HG03432 (cell line): ENCODE results near the gene SPRR5.

Experiments
- ATAC-seq: cut with Tn5 transposase; IDR thresholded peaks from one replicate; pipeline ENCODE4 v1.9.1; 2021; ENCODE audit warnings: mild to moderate bottlenecking, moderate library complexity; ENCODE audit not compliant: unreplicated experiment

SPRR5 gene

DNA sequence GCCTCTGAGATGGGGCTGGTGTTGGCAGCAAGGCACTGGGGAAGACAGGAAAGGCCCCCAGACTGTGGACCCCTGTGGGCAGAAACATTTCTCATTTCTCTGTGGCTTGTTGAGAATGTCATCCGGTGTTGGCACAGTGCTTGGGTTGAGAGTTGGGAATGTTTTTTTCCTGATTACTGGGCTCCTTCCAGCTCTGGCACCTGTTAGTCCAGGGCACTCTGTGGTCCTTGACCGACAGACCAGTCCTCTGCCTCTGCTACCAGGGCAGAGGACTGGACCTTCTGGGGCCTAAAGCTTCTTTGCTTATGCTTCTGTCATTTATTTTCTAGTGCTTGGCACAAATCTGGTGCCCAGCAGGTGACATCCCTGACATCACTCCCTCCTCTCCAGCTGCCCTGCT lies 4.8 kb upstream of the SPRR5 start:
- ATAC-seq: no peak

DNA sequence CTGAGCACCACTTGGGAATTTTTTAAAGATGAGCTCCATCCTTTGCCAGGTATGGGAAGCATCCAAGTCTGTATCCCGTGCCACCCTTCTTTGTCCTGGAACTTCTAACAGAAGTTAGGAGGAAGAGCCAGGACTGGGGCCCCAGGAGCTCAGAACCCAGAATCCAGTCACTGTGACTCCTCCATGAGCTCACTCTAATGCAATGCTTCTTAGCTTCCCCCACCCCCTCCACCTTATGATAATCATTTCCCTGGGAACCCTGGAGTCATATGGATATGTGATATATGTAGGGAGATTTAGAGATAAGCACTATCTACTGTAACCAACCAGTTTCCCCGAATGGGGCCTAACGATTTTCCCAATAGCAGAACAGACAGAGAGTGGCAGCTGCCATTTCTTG lies 758 bp upstream of the SPRR5 start:
- no peak for ATAC-seq

DNA sequence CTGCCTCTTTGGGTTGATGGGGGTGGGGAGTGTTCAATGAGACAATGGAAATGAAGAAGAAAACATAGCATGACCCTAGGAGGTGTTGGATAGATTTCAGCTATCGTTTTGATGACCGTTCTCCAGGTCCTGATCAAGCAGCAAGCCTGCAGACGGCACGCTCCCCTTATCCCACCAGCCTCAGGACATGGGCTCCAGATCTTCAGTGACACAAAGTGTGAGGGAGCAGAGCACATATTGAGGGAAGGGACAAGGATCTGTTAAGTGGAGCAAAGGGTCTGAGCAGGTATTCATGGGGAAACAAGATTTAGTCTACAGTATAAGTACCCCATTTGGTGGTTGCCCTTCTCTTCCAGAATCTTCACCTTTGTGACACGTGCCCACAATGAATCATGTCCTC lies 4.7 kb downstream of the SPRR5 start:
- no peak for ATAC-seq

GRCh38 chr1:152953761-152954160 lies 6.8 kb downstream of the SPRR5 start:
- ATAC-seq: no peak

DNA sequence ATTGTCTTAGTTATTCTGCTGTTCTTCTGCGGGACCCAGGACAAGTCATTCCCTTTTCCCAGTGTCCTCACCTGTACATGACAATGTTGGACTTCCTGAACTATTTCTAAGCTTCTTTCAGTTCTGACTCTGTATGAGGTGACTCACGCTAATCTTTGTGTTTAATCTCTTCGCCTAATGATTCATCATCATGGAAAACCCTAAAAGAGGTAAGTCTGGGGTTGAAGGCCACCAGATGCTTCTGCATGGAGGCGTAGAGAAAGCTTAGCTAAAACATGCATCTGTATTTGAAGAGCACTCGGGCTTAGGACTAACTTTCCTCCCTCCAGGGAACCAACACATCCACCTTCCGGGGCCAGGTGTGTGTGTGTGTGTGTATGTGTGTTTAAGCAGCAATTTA lies 7.4 kb downstream of the SPRR5 start:
- no peak for ATAC-seq

GRCh38 chr1:152957561-152957960 lies 10.6 kb downstream of the SPRR5 start:
- no peak for ATAC-seq

DNA sequence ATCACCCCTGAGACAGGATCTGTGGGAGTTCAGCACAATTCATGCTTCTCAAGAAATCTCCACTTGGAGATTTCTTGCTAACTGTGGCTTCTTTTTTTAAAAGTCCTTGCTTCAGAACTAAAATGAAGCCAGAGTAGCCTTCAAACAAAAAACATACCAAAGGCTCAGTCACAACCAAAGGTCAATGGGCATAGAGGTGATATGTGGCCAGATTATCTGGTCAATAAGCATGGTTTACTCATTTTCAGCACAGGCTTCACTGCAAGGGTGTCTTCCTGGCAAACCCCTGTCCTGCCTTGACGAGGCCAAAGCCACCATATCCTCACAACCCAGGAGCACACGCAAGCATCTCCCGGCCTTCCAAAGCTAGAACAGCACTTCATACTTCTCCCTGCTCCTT lies 12.3 kb downstream of the SPRR5 start:
- no peak for ATAC-seq

DNA sequence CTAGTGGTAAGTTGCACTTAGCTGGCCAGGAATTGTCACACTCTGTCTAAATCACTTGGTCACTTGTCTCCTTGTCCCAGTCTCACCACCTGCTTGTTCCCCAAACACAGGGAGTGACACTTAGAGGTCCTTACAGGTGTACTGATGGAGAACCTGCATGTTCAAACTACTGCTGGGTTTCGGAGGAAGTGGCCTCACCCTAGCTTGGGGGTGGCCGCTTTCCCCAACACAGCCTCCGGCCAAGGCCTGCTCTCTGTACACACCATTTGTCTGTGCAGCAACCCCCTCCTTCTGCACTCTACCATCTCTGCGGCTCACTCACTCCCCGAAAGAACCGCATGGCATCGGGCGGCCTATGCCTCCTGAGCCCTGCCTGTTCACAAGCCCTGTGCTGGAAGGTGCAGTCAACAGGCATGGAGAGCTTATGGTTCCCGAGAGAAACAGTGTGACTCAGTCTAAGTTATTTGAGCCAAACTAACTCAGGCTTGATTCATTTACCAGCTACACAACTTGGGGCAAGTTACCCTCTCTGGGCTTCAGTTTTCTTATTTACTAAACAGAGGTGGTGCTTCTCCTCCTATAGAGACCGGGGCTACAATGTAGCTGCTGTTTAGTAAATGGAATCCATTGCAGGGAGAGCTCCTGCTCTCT lies 12.9 kb downstream of the SPRR5 start:
- no peak for ATAC-seq

GRCh38 chr1:152960452-152961044 lies 13.5 kb downstream of the SPRR5 start:
- ATAC-seq: no peak

DNA sequence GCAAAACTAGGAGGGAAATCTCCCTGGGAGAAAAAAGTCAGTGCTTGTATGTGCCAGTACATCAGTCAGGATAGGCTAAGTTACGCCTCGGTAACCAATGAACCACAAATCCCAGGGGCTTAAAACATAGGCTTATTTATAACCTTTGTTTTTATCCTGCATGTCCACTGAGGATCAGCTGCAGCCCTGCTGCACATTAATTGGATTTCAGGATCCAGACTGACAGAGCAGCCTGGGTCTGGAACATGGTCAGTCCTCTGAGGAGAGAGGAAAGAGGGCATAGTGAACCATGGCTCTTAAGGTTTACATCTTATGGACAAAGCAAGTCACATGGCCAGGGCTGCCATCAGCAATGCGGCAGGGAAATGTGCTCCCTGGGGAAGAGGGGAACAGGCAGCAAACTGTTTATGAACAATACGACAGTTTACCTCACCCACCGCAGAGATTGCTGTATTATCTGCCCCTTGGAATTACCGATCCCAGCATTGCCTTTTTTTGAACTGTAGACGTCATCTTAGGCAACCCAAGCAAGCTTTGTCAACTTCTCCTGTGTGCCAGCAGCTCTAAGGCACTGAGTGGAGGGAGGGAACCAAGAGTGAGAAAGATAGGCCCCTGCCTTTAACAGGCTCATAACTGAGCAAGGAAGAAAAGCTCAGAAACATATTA lies 14.4 kb downstream of the SPRR5 start:
- no peak for ATAC-seq

DNA sequence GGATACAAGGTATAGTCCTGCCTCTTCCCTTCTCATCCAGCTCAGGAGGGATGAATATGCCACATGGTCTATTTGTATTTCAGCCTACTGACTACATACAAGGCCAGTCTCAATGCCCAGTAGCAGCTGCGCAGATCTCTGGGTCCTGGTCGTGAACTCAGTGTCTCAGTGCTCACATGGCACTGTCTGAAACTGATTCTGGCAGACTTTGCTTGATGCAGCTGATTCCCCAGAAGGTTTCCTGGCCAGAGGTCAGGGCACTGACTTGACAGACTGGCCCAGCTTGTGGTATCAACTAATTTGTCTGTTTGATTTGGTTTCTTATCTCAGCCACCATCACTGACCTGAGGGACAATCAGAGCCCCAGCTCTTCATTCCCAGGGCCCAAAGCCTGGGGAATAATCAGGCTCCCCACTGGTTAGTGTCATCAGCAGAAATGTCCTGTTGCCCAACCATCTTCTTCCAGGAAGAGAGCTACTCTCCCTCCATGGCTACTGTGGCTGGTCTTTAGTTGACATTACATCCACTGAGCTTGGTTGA lies 15.9 kb downstream of the SPRR5 start:
- ATAC-seq: no peak

DNA sequence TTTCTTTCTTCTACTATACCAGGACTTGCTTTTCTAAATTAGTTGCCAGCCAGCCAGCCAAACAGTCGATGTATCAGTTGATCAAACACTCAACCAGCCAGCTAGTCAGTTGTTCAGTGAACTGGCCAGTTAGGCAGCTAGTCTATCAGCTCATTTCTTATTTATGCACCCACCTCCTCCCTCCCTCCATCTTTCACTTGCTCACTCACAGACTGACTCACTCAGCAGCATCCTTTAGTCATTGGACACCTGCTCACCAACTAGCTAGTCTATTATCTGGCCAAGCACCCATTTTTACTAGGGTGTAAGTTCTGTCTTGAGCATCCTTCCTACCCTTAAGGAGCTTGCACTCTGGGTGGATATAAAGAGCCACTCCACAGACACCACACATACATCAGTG lies 17.5 kb downstream of the SPRR5 start:
- ATAC-seq: no peak

DNA sequence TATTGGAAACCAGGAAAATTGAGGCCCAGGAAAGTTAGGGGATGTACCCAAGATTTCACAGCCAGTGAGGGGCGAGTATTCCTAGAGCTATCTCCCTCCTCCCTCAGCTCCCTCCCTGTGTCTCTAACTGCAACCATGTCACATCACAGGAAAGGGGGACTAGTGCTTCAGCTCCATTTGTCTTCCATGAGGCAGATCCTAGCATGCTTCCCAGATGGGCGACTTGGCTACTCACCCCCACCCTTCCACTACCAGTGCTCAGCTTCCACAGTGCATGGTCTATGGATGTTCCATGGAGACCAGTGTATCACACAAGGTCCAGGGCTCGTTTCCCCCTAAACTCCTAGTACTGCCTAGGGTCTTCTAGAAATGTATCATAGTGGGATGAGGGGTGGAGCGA lies 18.8 kb downstream of the SPRR5 start:
- ATAC-seq: no peak

GRCh38 chr1:152967201-152967600 lies 20.2 kb downstream of the SPRR5 start:
- peak; percentile 60 for ATAC-seq

DNA sequence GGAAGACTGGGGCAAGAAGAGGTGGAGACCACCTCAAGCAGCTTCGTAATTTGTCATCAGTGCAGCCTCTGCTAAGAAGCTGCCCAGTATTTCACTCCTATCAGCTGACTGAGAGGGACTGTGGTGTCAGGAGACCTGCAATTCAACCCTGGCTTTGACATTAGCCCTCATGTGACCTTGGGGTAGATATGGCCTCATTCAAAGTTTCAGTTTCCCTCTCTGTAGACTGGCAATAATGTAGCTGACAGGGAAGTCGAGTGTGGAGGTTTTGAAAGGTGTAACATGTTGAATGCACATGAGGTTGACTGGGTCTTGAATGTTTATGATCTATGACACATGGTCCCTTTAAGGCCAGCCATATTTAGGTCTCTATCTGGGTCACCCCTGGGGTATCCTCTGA lies 21.2 kb downstream of the SPRR5 start:
- ATAC-seq: peak; percentile 92

- no peak for ATAC-seq
Measured at GRCh38 chr1:152969036-152969435, 22.0 kb downstream of the SPRR5 start.

DNA sequence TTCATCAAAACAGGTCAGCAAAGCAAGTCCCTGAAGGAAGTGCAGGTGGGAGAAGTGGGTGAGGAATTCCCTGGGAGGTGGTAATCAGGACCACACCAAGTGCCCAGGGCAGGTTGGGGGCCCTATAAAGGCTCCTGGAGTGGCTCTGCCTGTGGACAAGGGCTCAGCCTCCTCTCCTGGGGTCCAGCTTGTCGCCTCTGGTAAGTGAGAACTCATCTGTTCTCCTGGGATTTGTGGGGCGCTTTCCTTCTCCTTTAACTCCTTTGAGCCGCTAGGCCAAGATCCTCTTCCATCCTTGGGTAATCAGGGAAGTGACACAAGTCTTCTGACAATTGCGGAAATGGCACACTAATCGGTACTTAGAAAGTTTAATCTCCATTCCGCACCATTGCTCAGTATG lies 23.5 kb downstream of the SPRR5 start, which contains the start of gene SPRR4:
Gene SPRR4 (plus strand): TSS at position 154 of the 400 bp plus-strand sequence. CDS start 1,243 bp downstream, outside the sequence.
- ATAC-seq: no peak

GRCh38 chr1:152972196-152972886 lies 25.3 kb downstream of the SPRR5 start:
- ATAC-seq: no peak

- ATAC-seq: no peak
Measured at GRCh38 chr1:152976688-152977087, 29.7 kb downstream of the SPRR5 start.

- ATAC-seq: no peak
Measured at GRCh38 chr1:152977614-152978013, 30.6 kb downstream of the SPRR5 start.

DNA sequence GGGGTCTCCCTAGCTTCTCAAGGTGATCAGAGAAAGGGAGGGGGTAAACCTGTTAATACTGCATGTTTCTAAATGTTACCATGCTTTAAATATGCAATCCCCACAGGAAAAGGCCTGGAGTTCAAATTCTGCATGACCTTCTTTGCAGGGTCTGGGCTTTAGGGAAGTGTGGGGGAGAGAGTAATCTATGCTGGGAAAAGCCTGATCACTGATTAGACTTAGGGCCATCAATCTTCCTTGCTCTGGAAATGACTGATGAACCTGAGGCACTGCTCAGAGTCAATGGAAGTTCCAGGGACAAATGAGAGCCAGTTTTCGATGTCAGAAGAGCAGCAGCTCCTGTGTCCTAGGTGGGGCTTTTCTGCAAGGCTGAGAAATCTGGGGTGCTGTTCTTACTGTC lies 33.7 kb downstream of the SPRR5 start:
- no peak for ATAC-seq
